GM12892 (cell line): Measurements from ENCODE around the gene GBE1.

Experiments
- POLR2A ChIP-seq: IDR thresholded peaks from 2 replicates; pipeline ENCODE4 v1.6.1; 2011; ENCODE audit warnings: low read depth, low read length, control low read depth
- POLR2AphosphoS5 ChIP-seq: IDR thresholded peaks from 2 replicates; pipeline ENCODE4 v1.6.1; 2011; ENCODE audit warnings: low read depth, low read length, control low read depth
- TAF1 ChIP-seq: IDR thresholded peaks from 2 replicates; pipeline ENCODE4 v1.6.1; 2011; ENCODE audit warnings: low read depth, mild to moderate bottlenecking, control low read depth, low read length, borderline replicate concordance

- TF ChIP-seq POLR2AphosphoS5 (no peak), TAF1 (no peak), POLR2A (no peak)
These were observed 21.1 kb upstream of the GBE1 start for GRCh38 chr3:81782585-81782984.
